Mesendoderm (in vitro differentiated cells): ENCODE measurements around the gene EFNB2.

Experiments
- DNase-seq: peaks from one replicate; pipeline ENCODE4 v3.0.0; 2013
- H2AK5ac ChIP-seq: 2 replicates; pipeline ENCODE4 v1.6.1; 2013; ENCODE audit warnings: low read length, inconsistent platforms
- H2BK120ac ChIP-seq: 2 replicates; pipeline ENCODE4 v1.6.1; 2013; ENCODE audit warnings: low read depth, mild to moderate bottlenecking, low read length, moderate library complexity, mixed read lengths
- H2BK15ac ChIP-seq: replicated peaks from 2 replicates; pipeline ENCODE4 v1.6.1; 2013; ENCODE audit warnings: low read depth, mild to moderate bottlenecking, moderate library complexity
- H2BK5ac ChIP-seq: 2 replicates; pipeline ENCODE4 v1.6.1; 2013; ENCODE audit warnings: low read length, inconsistent platforms
- H3K18ac ChIP-seq: 2 replicates; pipeline ENCODE4 v1.6.1; 2013; ENCODE audit warnings: mild to moderate bottlenecking, low read length, mixed read lengths
- H3K23ac ChIP-seq: one replicate; pipeline ENCODE4 v1.6.1; 2013; ENCODE audit warnings: low read length
- H3K27ac ChIP-seq: 2 replicates; pipeline ENCODE4 v1.5.1; 2013; ENCODE audit warnings: low read depth, mild to moderate bottlenecking, inconsistent platforms, low read length, moderate library complexity
- H3K27me3 ChIP-seq: 2 replicates; pipeline ENCODE4 v1.6.1; 2013; ENCODE audit warnings: low read length, control low read depth, mild to moderate bottlenecking, inconsistent platforms; ENCODE audit not compliant: insufficient read depth, poor library complexity
- H3K36me3 ChIP-seq: 2 replicates; pipeline ENCODE4 v1.6.1; 2013; ENCODE audit warnings: low read length, inconsistent platforms; ENCODE audit not compliant: control insufficient read depth, insufficient read depth
- H3K4ac ChIP-seq: one replicate; pipeline ENCODE4 v1.6.1; 2013; ENCODE audit warnings: low read depth, mild to moderate bottlenecking, low read length, moderate library complexity
- H3K4me1 ChIP-seq: 2 replicates; pipeline ENCODE4 v1.6.1; 2013; ENCODE audit warnings: low read depth, low read length, inconsistent platforms; ENCODE audit not compliant: control insufficient read depth
- H3K4me2 ChIP-seq: 2 replicates; pipeline ENCODE4 v1.6.1; 2013; ENCODE audit warnings: low read length
- H3K4me3 ChIP-seq: 2 replicates; pipeline ENCODE4 v1.5.1; 2013; ENCODE audit warnings: mild to moderate bottlenecking, low read length
- H3K56ac ChIP-seq: one replicate; pipeline ENCODE4 v1.6.1; 2013; ENCODE audit warnings: low read length
- H3K79me1 ChIP-seq: 2 replicates; pipeline ENCODE4 v1.6.1; 2013; ENCODE audit warnings: low read length, inconsistent platforms
- H3K79me2 ChIP-seq: 2 replicates; pipeline ENCODE4 v1.6.1; 2013; ENCODE audit warnings: mild to moderate bottlenecking, low read length; ENCODE audit not compliant: control insufficient read depth, insufficient read depth
- H3K9ac ChIP-seq: 2 replicates; pipeline ENCODE4 v1.6.1; 2013; ENCODE audit warnings: low read length, inconsistent platforms
- H4K5ac ChIP-seq: one replicate; pipeline ENCODE4 v1.6.1; 2013; ENCODE audit warnings: low read length
- H4K8ac ChIP-seq: one replicate; pipeline ENCODE4 v1.6.1; 2013; ENCODE audit warnings: low read depth, mild to moderate bottlenecking, control low read depth, low read length, moderate library complexity
- WGBS: extraction: QIAGEN DNeasy Blood & Tissue Kit; methylation state at CpG from one replicate; pipeline ENCODE4 v1.1.7; 2013; ENCODE audit warnings: low lambda C conversion rate, missing lambda C conversion rate; ENCODE audit not compliant: insufficient coverage; ENCODE audit errors: extremely low coverage; 5-methylcytosine and 5-hydroxymethylcytosine counted together

The EFNB2 gene

GRCh38 chr13:106470576-106470975 lies 64.9 kb downstream of the EFNB2 start:
- Histone ChIP-seq H3K4me1 (peaks cover 8% of the 10 kb centered on the region), H3K4me3 (no peak overlapping the region), H3K18ac (no peak overlapping the region), H3K23ac (no peak overlapping the region), H4K5ac (no peak overlapping the region), H3K4me2 (no peak overlapping the region), H3K79me1 (no peaks in the 10 kb centered on the region), H3K4ac (no peak overlapping the region), H3K79me2 (no peaks in the 10 kb centered on the region), H3K36me3 (no peaks in the 10 kb centered on the region), H4K8ac (no peak overlapping the region), H3K9ac (no peak overlapping the region), H2BK15ac (no peak overlapping the region), H2BK5ac (no peak overlapping the region), H2AK5ac (no peak overlapping the region), H3K27me3 (no peaks in the 10 kb centered on the region), H3K56ac (no peak overlapping the region), H2BK120ac (no peak overlapping the region), H3K27ac (no peak overlapping the region)
- DNase-seq: no peak
- WGBS: no CpG with 5 or more reads among the region's 7 CpGs

- Histone ChIP-seq H3K27me3 (no peaks in the 10 kb centered on the region), H3K4ac (no peak overlapping the region), H2BK120ac (no peak overlapping the region), H2BK15ac (no peak overlapping the region), H3K36me3 (no peaks in the 10 kb centered on the region), H3K79me1 (no peaks in the 10 kb centered on the region), H3K4me3 (no peak overlapping the region), H2AK5ac (no peak overlapping the region), H3K56ac (no peak overlapping the region), H3K18ac (no peak overlapping the region), H3K27ac (no peak overlapping the region), H3K4me2 (no peak overlapping the region), H3K79me2 (no peaks in the 10 kb centered on the region), H3K4me1 (peaks cover 8% of the 10 kb centered on the region), H4K8ac (no peak overlapping the region), H3K23ac (no peak overlapping the region), H2BK5ac (no peak overlapping the region), H4K5ac (no peak overlapping the region), H3K9ac (no peak overlapping the region)
- no CpG with 5 or more reads among the region's 20 CpGs for WGBS
- DNase-seq: peak; percentile 82
These were observed 66.5 kb downstream of the EFNB2 start for GRCh38 chr13:106468744-106469590.

GRCh38 chr13:106468207-106468606 lies 67.3 kb downstream of the EFNB2 start:
- Histone ChIP-seq H3K27ac (no peak overlapping the region), H2BK15ac (no peak overlapping the region), H3K23ac (no peak overlapping the region), H3K79me2 (no peaks in the 10 kb centered on the region), H4K5ac (no peak overlapping the region), H3K27me3 (no peaks in the 10 kb centered on the region), H3K4me3 (no peak overlapping the region), H2BK120ac (no peak overlapping the region), H2AK5ac (no peak overlapping the region), H3K4ac (peak overlapping the region; percentile 70), H3K9ac (no peak overlapping the region), H3K36me3 (no peaks in the 10 kb centered on the region), H4K8ac (no peak overlapping the region), H3K18ac (no peak overlapping the region), H3K79me1 (no peaks in the 10 kb centered on the region), H3K4me1 (peaks cover 8% of the 10 kb centered on the region), H2BK5ac (no peak overlapping the region), H3K56ac (no peak overlapping the region), H3K4me2 (no peak overlapping the region)
- WGBS: no CpG with 5 or more reads among the region's 7 CpGs
- DNase-seq: no peak

GRCh38 chr13:106467427-106468122 lies 67.9 kb downstream of the EFNB2 start:
- Histone ChIP-seq H3K4me3 (no peak overlapping the region), H3K23ac (no peak overlapping the region), H3K27ac (no peak overlapping the region), H3K18ac (no peak overlapping the region), H3K9ac (no peak overlapping the region), H2BK5ac (no peak overlapping the region), H3K79me2 (no peaks in the 10 kb centered on the region), H2BK15ac (no peak overlapping the region), H2BK120ac (no peak overlapping the region), H3K4me1 (peaks cover 8% of the 10 kb centered on the region), H3K27me3 (no peaks in the 10 kb centered on the region), H3K4ac (no peak overlapping the region), H3K79me1 (no peaks in the 10 kb centered on the region), H4K5ac (no peak overlapping the region), H3K4me2 (no peak overlapping the region), H3K56ac (no peak overlapping the region), H4K8ac (no peak overlapping the region), H3K36me3 (no peaks in the 10 kb centered on the region), H2AK5ac (no peak overlapping the region)
- no CpG with 5 or more reads among the region's 10 CpGs for WGBS
- peak; percentile 29 for DNase-seq

- Histone ChIP-seq H3K18ac (no peak overlapping the region), H3K27ac (no peak overlapping the region), H3K4ac (no peak overlapping the region), H3K27me3 (no peaks in the 10 kb centered on the region), H3K36me3 (no peaks in the 10 kb centered on the region), H4K8ac (no peak overlapping the region), H2BK15ac (no peak overlapping the region), H3K79me1 (no peaks in the 10 kb centered on the region), H4K5ac (no peak overlapping the region), H3K56ac (no peak overlapping the region), H3K9ac (no peak overlapping the region), H2BK5ac (no peak overlapping the region), H3K4me3 (no peak overlapping the region), H2BK120ac (no peak overlapping the region), H3K4me2 (no peak overlapping the region), H2AK5ac (no peak overlapping the region), H3K4me1 (peaks cover 6% of the 10 kb centered on the region), H3K23ac (no peak overlapping the region), H3K79me2 (no peaks in the 10 kb centered on the region)
- WGBS: no CpG with 5 or more reads among the region's 7 CpGs
- DNase-seq: no peak
These were observed 68.6 kb downstream of the EFNB2 start for GRCh38 chr13:106466691-106467426.
